DND-41 (cell line): ENCODE data around the gene STAG1.

Source experiments
- EZH2 ChIP-seq: IDR thresholded peaks from 3 replicates; pipeline ENCODE4 v1.6.1; 2012; ENCODE audit warnings: borderline replicate concordance, low read depth, mild to moderate bottlenecking, moderate library complexity, low read length, inconsistent platforms; ENCODE audit not compliant: severe bottlenecking
- TF ChIP-seq, protein P1 (sequence below): IDR thresholded peaks from 2 replicates; pipeline ENCODE4 v1.5.1; 2012; ENCODE audit warnings: borderline replicate concordance, low read length, moderate library complexity, mild to moderate bottlenecking; ENCODE audit not compliant: poor library complexity, severe bottlenecking; ENCODE audit errors: extremely low read depth

DNA sequence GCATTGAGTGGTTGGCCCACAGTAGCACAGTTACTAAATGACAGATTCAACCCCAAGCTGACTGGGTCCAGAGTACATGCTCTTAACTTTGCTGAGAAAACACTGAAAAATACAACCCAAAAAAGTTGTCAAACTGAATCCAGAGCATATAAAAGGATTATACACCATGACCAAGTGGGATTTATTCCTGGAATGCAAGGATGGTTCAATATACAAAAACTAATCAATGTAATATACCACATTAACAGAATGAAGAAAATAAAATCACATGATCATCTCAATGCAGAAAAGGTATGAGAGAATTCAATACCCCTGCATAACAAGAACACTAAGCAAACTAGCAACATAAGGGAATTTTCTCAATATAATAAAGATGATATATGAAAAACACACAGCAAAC is 98.5 kb downstream of the STAG1 start:
- TF ChIP-seq, protein P1, sequence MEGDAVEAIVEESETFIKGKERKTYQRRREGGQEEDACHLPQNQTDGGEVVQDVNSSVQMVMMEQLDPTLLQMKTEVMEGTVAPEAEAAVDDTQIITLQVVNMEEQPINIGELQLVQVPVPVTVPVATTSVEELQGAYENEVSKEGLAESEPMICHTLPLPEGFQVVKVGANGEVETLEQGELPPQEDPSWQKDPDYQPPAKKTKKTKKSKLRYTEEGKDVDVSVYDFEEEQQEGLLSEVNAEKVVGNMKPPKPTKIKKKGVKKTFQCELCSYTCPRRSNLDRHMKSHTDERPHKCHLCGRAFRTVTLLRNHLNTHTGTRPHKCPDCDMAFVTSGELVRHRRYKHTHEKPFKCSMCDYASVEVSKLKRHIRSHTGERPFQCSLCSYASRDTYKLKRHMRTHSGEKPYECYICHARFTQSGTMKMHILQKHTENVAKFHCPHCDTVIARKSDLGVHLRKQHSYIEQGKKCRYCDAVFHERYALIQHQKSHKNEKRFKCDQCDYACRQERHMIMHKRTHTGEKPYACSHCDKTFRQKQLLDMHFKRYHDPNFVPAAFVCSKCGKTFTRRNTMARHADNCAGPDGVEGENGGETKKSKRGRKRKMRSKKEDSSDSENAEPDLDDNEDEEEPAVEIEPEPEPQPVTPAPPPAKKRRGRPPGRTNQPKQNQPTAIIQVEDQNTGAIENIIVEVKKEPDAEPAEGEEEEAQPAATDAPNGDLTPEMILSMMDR, result no peak
- no peak for TF ChIP-seq EZH2
